Smooth muscle cell of trachea (primary cell): ENCODE results near the gene YY1AP1. TPM values are rescaled to one million over a fixed set of nuclear protein-coding genes. Genes with fewer than 3 reads are reported as not detected.

Experiments used
- total RNA-seq: library from RNA; depleted of rRNA; stranded (reverse); fragments of >200 nt; gene quantifications from 2 replicates; pipeline ENCODE4 v1.2.1, GENCODE V29; 2014

The YY1AP1 gene, protein sequence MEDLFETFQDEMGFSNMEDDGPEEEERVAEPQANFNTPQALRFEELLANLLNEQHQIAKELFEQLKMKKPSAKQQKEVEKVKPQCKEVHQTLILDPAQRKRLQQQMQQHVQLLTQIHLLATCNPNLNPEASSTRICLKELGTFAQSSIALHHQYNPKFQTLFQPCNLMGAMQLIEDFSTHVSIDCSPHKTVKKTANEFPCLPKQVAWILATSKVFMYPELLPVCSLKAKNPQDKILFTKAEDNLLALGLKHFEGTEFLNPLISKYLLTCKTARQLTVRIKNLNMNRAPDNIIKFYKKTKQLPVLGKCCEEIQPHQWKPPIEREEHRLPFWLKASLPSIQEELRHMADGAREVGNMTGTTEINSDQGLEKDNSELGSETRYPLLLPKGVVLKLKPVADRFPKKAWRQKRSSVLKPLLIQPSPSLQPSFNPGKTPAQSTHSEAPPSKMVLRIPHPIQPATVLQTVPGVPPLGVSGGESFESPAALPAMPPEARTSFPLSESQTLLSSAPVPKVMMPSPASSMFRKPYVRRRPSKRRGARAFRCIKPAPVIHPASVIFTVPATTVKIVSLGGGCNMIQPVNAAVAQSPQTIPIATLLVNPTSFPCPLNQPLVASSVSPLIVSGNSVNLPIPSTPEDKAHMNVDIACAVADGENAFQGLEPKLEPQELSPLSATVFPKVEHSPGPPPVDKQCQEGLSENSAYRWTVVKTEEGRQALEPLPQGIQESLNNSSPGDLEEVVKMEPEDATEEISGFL
- total RNA-seq: 43.5 and 74.8 TPM in 2 replicates

GRCh38 chr1:155688324-155689080 lies at the start of gene YY1AP1:
Gene YY1AP1, minus strand, starts transcription at chr1:155688774. Its CDS starts 8,338 bp downstream, at chr1:155680436.

DNA sequence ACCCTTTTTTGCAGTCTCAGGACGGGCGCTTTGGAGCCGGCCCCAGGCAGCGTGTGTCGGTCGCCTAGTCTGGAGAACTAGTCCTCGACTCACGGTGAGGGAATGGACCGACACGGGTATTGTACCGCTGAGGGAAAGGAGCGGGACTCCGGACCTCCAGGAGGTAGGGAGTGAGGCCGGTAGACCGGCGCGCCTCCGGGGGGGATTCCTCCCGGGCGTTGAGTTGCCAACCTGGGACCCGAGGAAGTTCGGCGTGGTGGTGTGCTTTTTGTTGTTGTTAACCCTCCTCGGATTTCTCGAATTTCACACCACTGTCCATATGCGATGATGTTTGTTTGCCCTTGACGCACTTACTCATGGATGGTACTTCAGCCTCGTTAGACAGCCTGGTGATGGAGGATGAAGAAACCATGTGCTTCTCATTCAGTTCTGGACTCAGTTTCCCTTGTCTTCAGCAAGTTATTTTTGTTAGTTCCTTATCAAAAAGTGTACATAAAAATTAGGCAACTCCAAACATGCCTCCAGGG lies 570 bp upstream of the YY1AP1 start, which contains the start of gene DAP3:
Gene DAP3, plus strand, starts transcription at position 11 of the 527 bp plus-strand sequence. CDS start 20,689 bp downstream, outside the sequence.

DNA sequence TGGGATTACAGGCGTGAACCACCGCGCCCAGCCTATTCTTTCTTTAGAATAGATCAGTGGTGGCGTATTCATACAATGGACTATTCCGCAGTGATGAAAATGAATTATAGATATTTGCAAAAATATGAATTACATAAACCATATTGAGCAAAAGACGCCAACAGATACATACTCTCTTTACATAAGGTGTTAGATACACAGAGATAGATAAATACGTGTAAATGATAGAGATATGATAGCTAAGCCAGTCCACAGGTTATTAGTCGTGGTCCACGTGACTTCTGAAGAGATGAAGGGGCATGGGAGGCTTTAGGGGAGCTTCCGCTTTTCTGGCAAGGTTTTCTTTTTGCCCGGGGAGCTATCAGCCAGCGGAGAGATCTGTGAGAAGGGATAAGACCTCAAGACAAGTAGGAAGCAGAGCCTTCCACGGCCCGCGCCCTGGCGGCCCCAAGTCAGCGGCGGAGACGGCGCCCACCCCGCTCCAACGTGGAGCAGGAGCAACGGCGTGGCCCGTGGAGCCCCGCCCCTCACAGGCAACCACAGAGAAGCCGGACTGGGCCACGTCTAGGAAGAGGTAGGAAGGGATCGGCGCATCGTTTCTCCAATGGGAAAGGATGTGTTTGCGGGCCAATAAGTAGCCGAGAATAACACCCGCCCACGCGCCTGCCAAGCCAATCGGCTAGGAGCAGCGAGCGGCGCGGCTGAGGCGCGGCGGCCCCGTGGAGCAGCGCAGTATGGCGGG lies 78.9 kb downstream of the YY1AP1 start, which contains the start of gene MSTO1:
Gene MSTO1, plus strand, starts transcription at position 704 of the 742 bp plus-strand sequence. Its CDS starts 31 bp downstream, at position 735.

Other genes starting within 250 kb of the YY1AP1 start
- 31.7 and 36.4 TPM in 2 replicates for gene ASH1L, start 126.0 kb downstream of the YY1AP1 start, total RNA-seq
- gene MSTO1, start 78.6 kb downstream of the YY1AP1 start, total RNA-seq: 23.7 and 25.5 TPM in 2 replicates
- gene DAP3, start 317 bp upstream of the YY1AP1 start, total RNA-seq: 62.5 and 96.4 TPM in 2 replicates
- 30.8 and 34.9 TPM in 2 replicates for gene GON4L, start 168.4 kb upstream of the YY1AP1 start, total RNA-seq
- 50.8 and 57.1 TPM in 2 replicates for gene SYT11, start 170.8 kb upstream of the YY1AP1 start, total RNA-seq
- 33.4 and 49.2 TPM in 2 replicates for gene RIT1, start 222.6 kb upstream of the YY1AP1 start, total RNA-seq
- gene KHDC4, start 245.6 kb upstream of the YY1AP1 start, total RNA-seq: 23.1 and 26.5 TPM in 2 replicates